Progenitor cell of endocrine pancreas (in vitro differentiated cells): Measurements from ENCODE around the gene IPPK. TPM values are rescaled to one million over a fixed set of nuclear protein-coding genes. Genes with fewer than 3 reads are reported as not detected.
A peak's percentile ranks its signal among the peaks of the same experiment; 100 is the strongest.

ENCODE experiments used
- DNase-seq: peaks from one replicate; pipeline ENCODE4 v3.0.0; 2021; ENCODE audit warnings: low spot score; ENCODE audit not compliant: unreplicated experiment
- H3K27ac Mint-ChIP-seq: 2 replicates; pipeline ENCODE4 v1.8.0; 2021; ENCODE audit warnings: mild to moderate bottlenecking, moderate library complexity, mixed read lengths
- H3K27me3 Mint-ChIP-seq: 2 replicates; pipeline ENCODE4 v1.8.0; 2021; ENCODE audit warnings: mixed read lengths
- H3K36me3 Mint-ChIP-seq: 2 replicates; pipeline ENCODE4 v1.8.0; 2022; ENCODE audit warnings: mixed read lengths; ENCODE audit not compliant: insufficient read depth
- H3K4me1 Mint-ChIP-seq: 2 replicates; pipeline ENCODE4 v1.8.0; 2021; ENCODE audit warnings: low read depth, mixed read lengths
- H3K4me3 Mint-ChIP-seq: 2 replicates; pipeline ENCODE4 v1.8.0; 2021; ENCODE audit warnings: low read depth, mild to moderate bottlenecking, moderate library complexity, mixed read lengths
- H3K9me3 Mint-ChIP-seq: 2 replicates; pipeline ENCODE4 v1.8.0; 2021; ENCODE audit warnings: low read depth, mixed read lengths
- CTCF ChIP-seq: fragments of 200-600 bp; sonication (generic); IDR thresholded peaks from one replicate; pipeline ENCODE4 v1.5.0; 2021; ENCODE audit warnings: antibody characterized with exemption, mild to moderate bottlenecking; ENCODE audit not compliant: unreplicated experiment
- total RNA-seq: library from RNA; stranded (reverse); gene quantifications from 2 replicates; pipeline ENCODE4 v1.2.1, GENCODE V29; 2021

Gene IPPK
- total RNA-seq, 1 donor from 2014 or later: 10.2 TPM

- no peak for TF ChIP-seq CTCF
- no peak for DNase-seq
- H3K9me3 Mint-ChIP-seq: peaks cover 15% of the 10 kb centered on the region
- H3K27ac Mint-ChIP-seq: no peak overlapping the region
- peaks cover 3% of the 10 kb centered on the region for H3K36me3 Mint-ChIP-seq
- H3K4me3 Mint-ChIP-seq: no peak overlapping the region
- no peaks in the 10 kb centered on the region for H3K27me3 Mint-ChIP-seq
- no peaks in the 10 kb centered on the region for H3K4me1 Mint-ChIP-seq
Measured at GRCh38 chr9:92602413-92602812, 67.5 kb downstream of the IPPK start.

DNA sequence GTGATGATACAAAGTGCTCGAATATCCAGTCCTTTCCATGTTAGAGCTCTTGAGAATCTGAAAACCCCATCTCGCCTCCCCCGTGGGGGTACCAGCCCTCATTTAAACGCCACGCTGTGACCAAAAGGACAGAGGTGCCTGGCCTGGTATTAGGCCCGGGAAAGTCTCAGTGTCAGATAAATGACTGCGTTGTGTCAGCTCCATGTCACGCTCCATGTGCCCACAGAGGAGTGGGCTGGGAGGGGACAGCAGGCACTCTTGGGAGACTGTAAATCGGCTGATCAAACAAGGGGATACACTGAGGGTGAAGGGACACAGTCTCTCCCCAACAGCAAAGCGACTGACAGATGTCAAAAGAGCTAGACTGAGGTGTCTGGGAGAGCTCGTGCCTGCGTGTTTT lies 68.5 kb downstream of the IPPK start:
- Mint-ChIP-seq H3K4me1 (no peaks in the 10 kb centered on the region), H3K9me3 (peaks cover 15% of the 10 kb centered on the region), H3K4me3 (no peak overlapping the region), H3K27me3 (no peaks in the 10 kb centered on the region), H3K27ac (peak overlapping the region; percentile 36), H3K36me3 (peaks cover 3% of the 10 kb centered on the region)
- no peak for DNase-seq
- no peak for TF ChIP-seq CTCF

GRCh38 chr9:92600462-92601261 lies 69.3 kb downstream of the IPPK start:
- no peaks in the 10 kb centered on the region for H3K4me1 Mint-ChIP-seq
- TF ChIP-seq CTCF: no peak
- no peaks in the 10 kb centered on the region for H3K27me3 Mint-ChIP-seq
- peaks cover 3% of the 10 kb centered on the region for H3K36me3 Mint-ChIP-seq
- H3K27ac Mint-ChIP-seq: peak overlapping the region; percentile 36
- H3K9me3 Mint-ChIP-seq: peaks cover 15% of the 10 kb centered on the region
- DNase-seq: no peak
- no peak overlapping the region for H3K4me3 Mint-ChIP-seq

DNA sequence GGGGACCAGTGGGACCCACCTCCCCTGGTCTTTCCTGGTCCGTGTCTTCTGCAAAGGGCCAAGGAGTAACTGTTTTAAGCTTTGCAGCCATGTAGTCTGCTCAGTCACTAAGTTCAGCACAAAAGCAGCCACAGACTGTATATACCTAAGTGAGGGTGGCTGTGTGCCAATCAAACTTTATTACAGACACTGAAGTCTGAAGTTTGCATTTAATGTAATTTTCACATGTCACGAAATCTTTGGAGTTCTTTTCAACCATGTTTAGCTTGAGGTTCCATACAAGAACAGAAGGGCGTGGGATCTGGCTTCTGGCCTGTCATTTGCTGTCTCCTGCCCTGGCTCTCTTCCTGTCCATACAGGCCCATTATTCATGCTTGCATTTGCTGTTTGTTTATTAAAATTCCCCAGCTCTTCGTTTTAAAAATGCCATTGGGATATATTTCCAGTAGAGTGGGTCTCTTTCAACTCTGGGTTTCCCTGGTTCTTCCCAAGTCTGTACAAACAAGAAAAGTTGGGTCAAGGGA lies 69.9 kb downstream of the IPPK start:
- no peak for TF ChIP-seq CTCF
- no peak overlapping the region for H3K27ac Mint-ChIP-seq
- DNase-seq: no peak
- no peaks in the 10 kb centered on the region for H3K36me3 Mint-ChIP-seq
- H3K9me3 Mint-ChIP-seq: peaks cover 11% of the 10 kb centered on the region
- no peaks in the 10 kb centered on the region for H3K4me1 Mint-ChIP-seq
- no peaks in the 10 kb centered on the region for H3K27me3 Mint-ChIP-seq
- no peak overlapping the region for H3K4me3 Mint-ChIP-seq

DNA sequence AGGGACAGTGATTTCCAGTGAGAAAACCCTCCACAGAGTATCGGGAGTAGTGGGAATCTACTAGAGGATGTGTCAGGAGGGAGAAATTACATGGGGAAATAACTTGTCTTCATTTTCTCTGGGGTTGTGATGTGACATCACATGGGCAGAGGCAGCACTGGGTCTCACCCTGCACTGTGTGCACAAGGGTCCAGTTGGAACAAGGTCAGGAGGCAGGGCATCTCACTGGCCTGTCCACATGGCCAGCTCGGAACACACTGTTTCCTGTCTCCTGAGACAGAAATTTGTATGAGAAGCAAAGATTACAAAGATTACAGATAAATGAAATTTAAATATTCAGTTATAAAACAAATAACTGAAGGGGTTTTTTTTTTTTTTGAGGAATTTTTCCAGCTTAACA lies 71.5 kb downstream of the IPPK start:
- H3K27ac Mint-ChIP-seq: no peak overlapping the region
- no peaks in the 10 kb centered on the region for H3K27me3 Mint-ChIP-seq
- TF ChIP-seq CTCF: no peak
- no peaks in the 10 kb centered on the region for H3K36me3 Mint-ChIP-seq
- H3K4me1 Mint-ChIP-seq: no peaks in the 10 kb centered on the region
- peaks cover 1% of the 10 kb centered on the region for H3K9me3 Mint-ChIP-seq
- DNase-seq: no peak
- no peak overlapping the region for H3K4me3 Mint-ChIP-seq
